HG02981 (cell line): Measurements from ENCODE around the gene PDCD7.
"Not testable (repeated sequence)": the region's sequence is repeated elsewhere in the genome, so short reads cannot be mapped to it uniquely, and the experiment has no call there.

ENCODE experiments used
- ATAC-seq: cut with Tn5 transposase; IDR thresholded peaks from one replicate; pipeline ENCODE4 v1.9.1; 2021; ENCODE audit warnings: mild to moderate bottlenecking, moderate library complexity; ENCODE audit not compliant: unreplicated experiment

Gene PDCD7

GRCh38 chr15:65133548-65134200 is at the start of gene PDCD7:
TSS of gene PDCD7 (minus strand) at chr15:65133808. CDS start at chr15:65133781, 27 bp downstream.
- ATAC-seq, result peak; percentile 86

GRCh38 chr15:65182538-65182937 is 48.9 kb upstream of the PDCD7 start:
- no peak for ATAC-seq

GRCh38 chr15:65181582-65182353 is 48.2 kb upstream of the PDCD7 start:
- ATAC-seq, result not testable (repeated sequence)

GRCh38 chr15:65180167-65180566 is 46.6 kb upstream of the PDCD7 start:
- no peak for ATAC-seq

GRCh38 chr15:65177901-65178300 is 44.3 kb upstream of the PDCD7 start:
- ATAC-seq, result no peak

- no peak for ATAC-seq
Measured at GRCh38 chr15:65176056-65176455, 42.4 kb upstream of the PDCD7 start.

GRCh38 chr15:65175511-65175910 is 41.9 kb upstream of the PDCD7 start:
- no peak for ATAC-seq

GRCh38 chr15:65174509-65174908 is 40.9 kb upstream of the PDCD7 start:
- ATAC-seq, result no peak

- ATAC-seq, result no peak
Measured at GRCh38 chr15:65172531-65172930, 38.9 kb upstream of the PDCD7 start.

GRCh38 chr15:65171428-65171827 is 37.8 kb upstream of the PDCD7 start:
- no peak for ATAC-seq

GRCh38 chr15:65165875-65166274 is 32.3 kb upstream of the PDCD7 start:
- no peak for ATAC-seq

- no peak for ATAC-seq
Measured at GRCh38 chr15:65164139-65164538, 30.5 kb upstream of the PDCD7 start.

- ATAC-seq, result no peak
Measured at GRCh38 chr15:65163041-65163440, 29.4 kb upstream of the PDCD7 start.

GRCh38 chr15:65156692-65157091 is 23.1 kb upstream of the PDCD7 start:
- ATAC-seq, result no peak

- ATAC-seq, result no peak
Measured at GRCh38 chr15:65154720-65155119, 21.1 kb upstream of the PDCD7 start.

- ATAC-seq, result no peak
Measured at GRCh38 chr15:65147902-65148301, 14.3 kb upstream of the PDCD7 start.

GRCh38 chr15:65146438-65146837 is 12.8 kb upstream of the PDCD7 start:
- ATAC-seq, result no peak

- ATAC-seq, result not testable (repeated sequence)
Measured at GRCh38 chr15:65138631-65139030, 5.0 kb upstream of the PDCD7 start.

- not testable (repeated sequence) for ATAC-seq
Measured at GRCh38 chr15:65137893-65138292, 4.3 kb upstream of the PDCD7 start.

GRCh38 chr15:65137089-65137488 is 3.5 kb upstream of the PDCD7 start:
- ATAC-seq, result not testable (repeated sequence)

GRCh38 chr15:65134538-65134937 is 930 bp upstream of the PDCD7 start:
- ATAC-seq, result no peak

- ATAC-seq, result peak; percentile 35
Measured at GRCh38 chr15:65132878-65133547, 595 bp downstream of the PDCD7 start.
